Gastrocnemius medialis (tissue), 4 donors: Measurements from ENCODE around the gene EREG. TPM values are rescaled to one million over a fixed set of nuclear protein-coding genes. Genes with fewer than 3 reads are reported as not detected.

ENCODE experiments used
- ATAC-seq, 2 donors: fragments of 150-250 bp; one replicate each; pipeline ENCODE4 v1.9.1; 2016
- DNase-seq, 2 donors: peaks; one replicate each; pipeline ENCODE4 v3.0.0-alpha.2; 2019
- H3K27ac ChIP-seq, 4 donors: fragments of 200-600 bp; sonication (generic); 1 replicate in 1 of 4; 2 replicates in 3 of 4; pipeline ENCODE4 v1.5.1; 2016 to 2018; ENCODE audit warnings: mild to moderate bottlenecking in 2 of 4, moderate library complexity in 1 of 4
- H3K27me3 ChIP-seq, 3 donors: fragments of 200-600 bp; sonication (generic) in 2 of 3; 1 replicate in 1 of 3; 2 replicates in 2 of 3; pipeline versions ENCODE4 v1.5.1 to v1.6.0; 2016 to 2019; ENCODE audit warnings: mild to moderate bottlenecking in 1 of 3, moderate library complexity in 1 of 3
- H3K36me3 ChIP-seq, 2 donors: fragments of 200-600 bp; sonication (generic) in 1 of 2; one replicate each; pipeline ENCODE4 v1.5.1; 2017 to 2018
- H3K4me1 ChIP-seq, 2 donors: fragments of 200-600 bp; sonication (generic) in 1 of 2; one replicate each; pipeline ENCODE4 v1.5.1; 2016 to 2017; ENCODE audit warnings: mild to moderate bottlenecking in 2 of 2
- H3K4me3 ChIP-seq, 4 donors: fragments of 200-600 bp; sonication (generic) in 3 of 4; 1 replicate in 1 of 4; 2 replicates in 3 of 4; pipeline ENCODE4 v1.5.1; 2016 to 2019; ENCODE audit warnings: mild to moderate bottlenecking in 2 of 4
- H3K9me3 ChIP-seq, 3 donors: fragments of 200-600 bp; sonication (generic) in 2 of 3; 1 replicate in 1 of 3; 2 replicates in 2 of 3; pipeline ENCODE4 v1.5.1; 2016 to 2019
- POLR2A ChIP-seq, 2 donors: fragments of 450-650 bp; IDR thresholded peaks; one replicate each; pipeline ENCODE4 v1.6.1; 2017; ENCODE audit warnings: antibody characterized with exemption in 2 of 2, mild to moderate bottlenecking in 2 of 2, moderate library complexity in 2 of 2
- in situ Hi-C, 4 donors: fragments of 200-750 bp; cut with MboI; loops; one replicate each; pipeline versions ENCODE4 v1.15.0 to v1.8.0; 2017; ENCODE audit warnings: low sequenced_read_pairs in 4 of 4
- intact Hi-C: fragments of 100-400 bp; cut with DNase I; formaldehyde crosslinking; loops from one replicate; pipeline ENCODE4 v1.15.1; 2023; ENCODE audit warnings: low total_unique reads
- total RNA-seq, 4 donors: library from RNA; depleted of rRNA; stranded (reverse); fragments of >200 nt; gene quantifications; one replicate each; pipeline versions ENCODE4 v1.1.0 to v1.2.3, GENCODE V29; 2016
- TF ChIP-seq, protein P1 (sequence below), 5 experiments: fragments of 450-650 bp in 3 of 5; fragments of 200-600 bp in 2 of 5; sonication (generic) in 2 of 5; IDR thresholded peaks in 4 of 5; conservative IDR thresholded peaks in 1 of 5; 1 replicate in 4 of 5; 2 replicates in 1 of 5; pipeline ENCODE4 v1.5.1; 2016 to 2019; ENCODE audit warnings: antibody characterized with exemption in 5 of 5, mild to moderate bottlenecking in 3 of 5, moderate library complexity in 3 of 5

EREG gene
- total RNA-seq, 4 donors from 2014 or later = 0.07 to 0.84 TPM; not detected in 2

DNA sequence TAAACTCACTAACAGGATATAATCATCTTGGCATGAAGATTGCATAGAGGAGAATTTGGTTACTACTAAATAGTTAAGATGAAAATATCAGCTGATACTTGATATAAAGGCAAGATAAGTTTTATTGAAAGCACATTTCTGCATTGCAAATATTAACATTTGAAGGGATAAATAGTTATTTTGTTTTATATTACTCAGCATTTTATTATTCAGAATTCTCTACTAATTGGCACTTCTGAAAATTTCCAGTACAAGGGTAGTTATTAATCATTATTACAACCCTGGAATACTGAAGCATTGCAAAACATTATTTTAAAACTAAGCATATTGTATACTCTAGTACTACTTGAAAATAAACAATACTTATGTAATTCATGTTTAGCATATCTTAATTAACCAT lies 47.3 kb downstream of the EREG start:
- Histone ChIP-seq H3K27me3 (no peaks in the 10 kb centered on the region), H3K36me3 (no peaks in the 10 kb centered on the region), H3K4me3 (no peak overlapping the region), H3K4me1 (no peaks in the 10 kb centered on the region), H3K27ac (no peak overlapping the region), H3K9me3 (no peaks in the 10 kb centered on the region)
- intact Hi-C loops (no loop called here), in situ Hi-C loops (no loop called here)
- TF ChIP-seq POLR2A (IDR thresholded peaks at IDR 0.05) = no peak
- TF ChIP-seq, protein P1, sequence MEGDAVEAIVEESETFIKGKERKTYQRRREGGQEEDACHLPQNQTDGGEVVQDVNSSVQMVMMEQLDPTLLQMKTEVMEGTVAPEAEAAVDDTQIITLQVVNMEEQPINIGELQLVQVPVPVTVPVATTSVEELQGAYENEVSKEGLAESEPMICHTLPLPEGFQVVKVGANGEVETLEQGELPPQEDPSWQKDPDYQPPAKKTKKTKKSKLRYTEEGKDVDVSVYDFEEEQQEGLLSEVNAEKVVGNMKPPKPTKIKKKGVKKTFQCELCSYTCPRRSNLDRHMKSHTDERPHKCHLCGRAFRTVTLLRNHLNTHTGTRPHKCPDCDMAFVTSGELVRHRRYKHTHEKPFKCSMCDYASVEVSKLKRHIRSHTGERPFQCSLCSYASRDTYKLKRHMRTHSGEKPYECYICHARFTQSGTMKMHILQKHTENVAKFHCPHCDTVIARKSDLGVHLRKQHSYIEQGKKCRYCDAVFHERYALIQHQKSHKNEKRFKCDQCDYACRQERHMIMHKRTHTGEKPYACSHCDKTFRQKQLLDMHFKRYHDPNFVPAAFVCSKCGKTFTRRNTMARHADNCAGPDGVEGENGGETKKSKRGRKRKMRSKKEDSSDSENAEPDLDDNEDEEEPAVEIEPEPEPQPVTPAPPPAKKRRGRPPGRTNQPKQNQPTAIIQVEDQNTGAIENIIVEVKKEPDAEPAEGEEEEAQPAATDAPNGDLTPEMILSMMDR (IDR thresholded peaks at IDR 0.05 in 4 of 5, conservative IDR thresholded peaks at IDR 0.05 in 1 of 5) = no peak
- DNase-seq (no peak), ATAC-seq (no peak)

DNA sequence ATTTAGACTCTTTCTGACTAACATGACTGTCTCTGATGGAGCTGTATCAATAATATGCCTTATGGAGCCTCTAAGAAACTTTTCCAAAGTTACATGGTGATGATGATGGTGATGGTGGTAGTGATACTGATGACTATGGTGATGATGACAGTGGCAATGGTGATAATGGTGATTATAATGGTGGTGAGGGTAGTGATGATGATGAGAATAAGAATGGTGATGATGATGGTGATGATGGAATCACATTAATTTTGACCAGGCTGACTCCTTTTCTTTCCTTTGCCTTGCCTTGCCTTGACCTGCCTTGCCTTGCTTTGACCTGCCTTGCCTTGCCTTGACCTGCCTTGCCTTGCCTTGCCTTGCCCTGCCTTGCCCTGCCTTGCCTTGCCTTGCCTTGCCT lies 48.3 kb downstream of the EREG start:
- Histone ChIP-seq H3K36me3 (no peaks in the 10 kb centered on the region), H3K27ac (no peak overlapping the region), H3K27me3 (no peaks in the 10 kb centered on the region), H3K9me3 (no peaks in the 10 kb centered on the region), H3K4me3 (no peak overlapping the region), H3K4me1 (no peaks in the 10 kb centered on the region)
- DNase-seq = no peak
- intact Hi-C loops (no loop called here), in situ Hi-C loops (no loop called here)
- ATAC-seq = no peak
- no peak for TF ChIP-seq POLR2A (IDR thresholded peaks at IDR 0.05)
- TF ChIP-seq, protein P1 (IDR thresholded peaks at IDR 0.05 in 4 of 5, conservative IDR thresholded peaks at IDR 0.05 in 1 of 5) = no peak

DNA sequence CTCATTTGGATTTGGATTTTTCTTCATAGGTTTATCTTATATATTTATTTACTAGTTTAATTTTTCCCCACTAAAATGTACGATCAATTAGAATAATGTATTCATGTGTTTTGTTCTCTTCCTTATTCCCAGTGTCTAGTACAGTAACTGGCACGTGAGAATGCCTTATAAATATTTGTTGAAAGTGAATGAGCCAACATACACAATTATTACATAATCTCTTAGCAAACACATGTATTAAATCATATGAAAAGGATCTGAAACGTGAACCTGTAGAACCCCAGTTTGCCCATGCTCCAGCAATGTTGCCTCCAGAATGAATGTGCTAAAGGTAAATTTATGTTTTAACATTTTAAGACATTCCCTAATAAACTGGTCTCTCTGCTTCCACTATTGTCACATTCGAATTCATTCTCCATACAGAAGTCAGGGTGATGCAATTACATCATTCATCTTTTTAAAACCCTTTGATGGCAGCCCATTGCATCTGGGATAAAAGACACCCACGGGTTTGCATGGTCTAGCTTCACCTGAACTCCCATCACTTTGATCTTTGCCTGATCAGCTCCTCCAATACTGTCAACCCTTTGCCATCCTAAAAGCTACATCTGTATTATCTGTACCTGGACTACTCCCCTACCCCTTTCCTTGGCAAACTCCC lies 49.3 kb downstream of the EREG start:
- ATAC-seq = no peak
- no peaks in the 10 kb centered on the region for H3K9me3 ChIP-seq
- in situ Hi-C loops = no loop called here
- intact Hi-C loops = no loop called here
- no peak overlapping the region for H3K27ac ChIP-seq
- TF ChIP-seq POLR2A (IDR thresholded peaks at IDR 0.05) = no peak
- TF ChIP-seq, protein P1 (IDR thresholded peaks at IDR 0.05 in 4 of 5, conservative IDR thresholded peaks at IDR 0.05 in 1 of 5) = no peak
- H3K36me3 ChIP-seq = no peaks in the 10 kb centered on the region
- DNase-seq = no peak
- H3K4me1 ChIP-seq = no peaks in the 10 kb centered on the region
- no peak overlapping the region for H3K4me3 ChIP-seq
- no peaks in the 10 kb centered on the region for H3K27me3 ChIP-seq

DNA sequence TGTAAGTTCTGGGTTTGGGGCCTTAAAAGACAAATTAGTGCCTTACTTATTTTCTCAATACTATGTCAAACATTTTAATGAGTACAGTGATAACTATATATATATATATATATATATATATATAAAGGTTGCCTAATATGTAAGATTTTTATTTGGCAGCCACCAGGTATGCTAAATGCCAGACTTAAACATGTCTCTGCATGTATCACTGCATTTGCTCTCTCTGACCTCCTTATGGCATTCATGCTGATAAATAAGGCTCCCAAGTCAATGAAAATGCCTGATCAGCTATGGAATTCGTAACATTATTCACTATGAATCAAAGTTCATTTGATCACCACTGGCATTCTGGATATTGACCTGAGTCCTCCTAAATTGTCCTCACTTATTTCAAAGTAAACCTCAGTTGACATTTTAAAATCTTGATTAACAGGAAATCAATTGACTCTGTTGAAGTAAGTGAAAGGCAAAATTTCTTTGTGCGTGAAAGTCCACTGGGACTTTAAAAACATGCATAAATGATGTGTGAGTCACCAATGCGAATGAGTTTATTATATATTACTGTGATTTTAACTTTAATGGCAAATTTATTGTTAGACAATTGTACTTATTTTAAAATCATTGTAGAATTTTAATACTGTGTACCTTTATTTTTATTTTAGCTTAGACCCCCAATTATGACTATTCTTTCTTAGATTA lies 50.8 kb downstream of the EREG start:
- intact Hi-C loops = no loop called here
- Histone ChIP-seq H3K27ac (no peak overlapping the region), H3K27me3 (no peaks in the 10 kb centered on the region), H3K4me1 (no peaks in the 10 kb centered on the region), H3K36me3 (no peaks in the 10 kb centered on the region), H3K9me3 (no peaks in the 10 kb centered on the region), H3K4me3 (no peak overlapping the region)
- ATAC-seq = no peak
- in situ Hi-C loops = no loop called here
- DNase-seq = no peak
- no peak for TF ChIP-seq POLR2A (IDR thresholded peaks at IDR 0.05)
- TF ChIP-seq, protein P1 (IDR thresholded peaks at IDR 0.05 in 4 of 5, conservative IDR thresholded peaks at IDR 0.05 in 1 of 5) = no peak
